ENCODE data around the gene LRP5. TPM values are rescaled to one million over a fixed set of nuclear protein-coding genes. Genes with fewer than 3 reads are reported as not detected.

Gene LRP5
- polyA plus RNA-seq, 4 donors = 39.7 to 122 (median 78.4) TPM

- peak; percentile 22 to 94 for DNase-seq
- H3K4me1 ChIP-seq (ENCODE audit: control insufficient read depth in 3 of 3, insufficient read depth in 2 of 3, low read depth in 1 of 3, low read length in 2 of 3) = no peaks in the 10 kb centered on the region
- H3K27me3 ChIP-seq (ENCODE audit: control insufficient read depth in 3 of 3, insufficient read depth in 3 of 3, low read length in 3 of 3) = no peaks in the 10 kb centered on the region
- 38 to 58% (median 51%) methylated on average over 26 to 27 of the region's 27 CpGs for WGBS, 3 donors
- peaks cover 0 to 9% of the 10 kb centered on the region in 2 donors for H3K9me3 ChIP-seq (ENCODE audit: control insufficient read depth in 2 of 2, insufficient read depth in 1 of 2, low read depth in 1 of 2, low read length in 1 of 2)
- peak overlapping the region; percentile 30 to 82 (median 42) for H3K27ac ChIP-seq (ENCODE audit: low read depth in 1 of 3, low read length in 2 of 3)
- H3K36me3 ChIP-seq (ENCODE audit: control insufficient read depth in 3 of 3, insufficient read depth in 2 of 3, low read depth in 1 of 3, low read length in 3 of 3) = peaks cover 4 to 91% (median 11%) of the 10 kb centered on the region in 3 donors
- FAIRE-seq = no peak
- H3K4me3 ChIP-seq (ENCODE audit: low read depth in 1 of 3, low read length in 3 of 3) = peak overlapping the region in 1 of 3 donors; percentile 25
Observed at GRCh38 chr11:68354148-68354872, 41.9 kb downstream of the LRP5 start.

DNA sequence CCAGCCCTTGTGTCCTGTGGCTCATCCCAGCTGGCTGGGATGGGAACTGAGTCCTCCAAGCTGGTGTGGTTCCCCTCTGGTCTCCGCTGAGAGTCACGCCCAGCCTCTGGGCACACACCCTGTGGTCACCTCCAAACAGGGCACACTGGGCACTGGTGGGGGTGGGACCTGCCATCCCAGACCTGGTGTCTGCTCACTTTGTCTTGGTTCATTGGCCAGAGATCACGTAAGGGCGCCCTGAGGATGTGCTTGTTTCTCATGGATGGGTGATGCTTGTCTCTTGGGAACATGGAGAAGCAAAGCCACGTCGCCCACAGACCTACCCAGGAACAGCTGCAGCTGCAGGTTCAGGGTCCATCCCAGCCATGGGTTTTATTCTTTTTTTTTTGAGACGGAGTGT is 43.1 kb downstream of the LRP5 start:
- FAIRE-seq = no peak
- 77 to 83% (median 80%) methylated on average over 7 of the region's 7 CpGs for WGBS, 3 donors
- H3K4me1 ChIP-seq (ENCODE audit: control insufficient read depth in 3 of 3, insufficient read depth in 2 of 3, low read depth in 1 of 3, low read length in 2 of 3) = no peaks in the 10 kb centered on the region
- H3K9me3 ChIP-seq (ENCODE audit: control insufficient read depth in 2 of 2, insufficient read depth in 1 of 2, low read depth in 1 of 2, low read length in 1 of 2) = peaks cover 0 to 9% of the 10 kb centered on the region in 2 donors
- H3K36me3 ChIP-seq (ENCODE audit: control insufficient read depth in 3 of 3, insufficient read depth in 2 of 3, low read depth in 1 of 3, low read length in 3 of 3) = peaks cover 4 to 91% (median 11%) of the 10 kb centered on the region in 3 donors
- H3K27ac ChIP-seq (ENCODE audit: low read depth in 1 of 3, low read length in 2 of 3) = peak overlapping the region in 1 of 3 donors; percentile 82
- H3K27me3 ChIP-seq (ENCODE audit: control insufficient read depth in 3 of 3, insufficient read depth in 3 of 3, low read length in 3 of 3) = no peaks in the 10 kb centered on the region
- no peak for DNase-seq
- H3K4me3 ChIP-seq (ENCODE audit: low read depth in 1 of 3, low read length in 3 of 3) = no peak overlapping the region

DNA sequence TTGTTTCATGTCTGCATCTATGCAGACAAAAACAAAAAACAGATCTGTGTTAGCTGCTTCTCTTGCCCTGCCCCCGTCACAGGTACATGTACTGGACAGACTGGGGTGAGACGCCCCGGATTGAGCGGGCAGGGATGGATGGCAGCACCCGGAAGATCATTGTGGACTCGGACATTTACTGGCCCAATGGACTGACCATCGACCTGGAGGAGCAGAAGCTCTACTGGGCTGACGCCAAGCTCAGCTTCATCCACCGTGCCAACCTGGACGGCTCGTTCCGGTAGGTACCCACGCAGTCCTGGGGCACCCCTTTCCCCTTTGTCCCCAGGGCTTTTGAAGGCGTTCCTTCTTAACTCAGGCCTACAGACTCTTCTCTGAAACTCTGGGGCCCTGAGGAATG is 45.2 kb downstream of the LRP5 start:
- FAIRE-seq = no peak
- H3K4me1 ChIP-seq (ENCODE audit: control insufficient read depth in 3 of 3, insufficient read depth in 2 of 3, low read depth in 1 of 3, low read length in 2 of 3) = no peaks in the 10 kb centered on the region

GRCh38 chr11:68358416-68358815 is 46.0 kb downstream of the LRP5 start:
- FAIRE-seq (no peak), DNase-seq (no peak)
- Histone ChIP-seq H3K36me3 (ENCODE audit: control insufficient read depth in 3 of 3, insufficient read depth in 2 of 3, low read depth in 1 of 3, low read length in 3 of 3) (peaks cover 6 to 83% (median 11%) of the 10 kb centered on the region in 3 donors), H3K27me3 (ENCODE audit: control insufficient read depth in 3 of 3, insufficient read depth in 3 of 3, low read length in 3 of 3) (no peaks in the 10 kb centered on the region), H3K4me1 (ENCODE audit: control insufficient read depth in 3 of 3, insufficient read depth in 2 of 3, low read depth in 1 of 3, low read length in 2 of 3) (no peaks in the 10 kb centered on the region), H3K27ac (ENCODE audit: low read depth in 1 of 3, low read length in 2 of 3) (no peak overlapping the region), H3K4me3 (ENCODE audit: low read depth in 1 of 3, low read length in 3 of 3) (no peak overlapping the region), H3K9me3 (ENCODE audit: control insufficient read depth in 2 of 2, insufficient read depth in 1 of 2, low read depth in 1 of 2, low read length in 1 of 2) (peaks cover 0 to 13% of the 10 kb centered on the region in 2 donors)
- WGBS, 3 donors = 77 to 93% (median 82%) methylated on average over 6 of the region's 6 CpGs

More for the DNA sequence above, 45.2 kb downstream of the LRP5 start:
- no peak for DNase-seq
- Histone ChIP-seq H3K4me3 (ENCODE audit: low read depth in 1 of 3, low read length in 3 of 3) (no peak overlapping the region), H3K27me3 (ENCODE audit: control insufficient read depth in 3 of 3, insufficient read depth in 3 of 3, low read length in 3 of 3) (no peaks in the 10 kb centered on the region), H3K27ac (ENCODE audit: low read depth in 1 of 3, low read length in 2 of 3) (no peak overlapping the region), H3K36me3 (ENCODE audit: control insufficient read depth in 3 of 3, insufficient read depth in 2 of 3, low read depth in 1 of 3, low read length in 3 of 3) (peaks cover 6 to 84% (median 11%) of the 10 kb centered on the region in 3 donors), H3K9me3 (ENCODE audit: control insufficient read depth in 2 of 2, insufficient read depth in 1 of 2, low read depth in 1 of 2, low read length in 1 of 2) (peaks cover 0 to 13% of the 10 kb centered on the region in 2 donors)
- WGBS, 3 donors = 88 to 93% (median 90%) methylated on average over 14 of the region's 14 CpGs

- peaks cover 11 to 83% (median 11%) of the 10 kb centered on the region in 3 donors for H3K36me3 ChIP-seq (ENCODE audit: control insufficient read depth in 3 of 3, insufficient read depth in 2 of 3, low read depth in 1 of 3, low read length in 3 of 3)
- DNase-seq (no peak), FAIRE-seq (no peak)
- H3K4me3 ChIP-seq (ENCODE audit: low read depth in 1 of 3, low read length in 3 of 3) = no peak overlapping the region
- no peaks in the 10 kb centered on the region for H3K27me3 ChIP-seq (ENCODE audit: control insufficient read depth in 3 of 3, insufficient read depth in 3 of 3, low read length in 3 of 3)
- 97 to 98% (median 98%) methylated on average over 8 of the region's 8 CpGs for WGBS, 3 donors
- no peaks in the 10 kb centered on the region for H3K4me1 ChIP-seq (ENCODE audit: control insufficient read depth in 3 of 3, insufficient read depth in 2 of 3, low read depth in 1 of 3, low read length in 2 of 3)
- peaks cover 0 to 13% of the 10 kb centered on the region in 2 donors for H3K9me3 ChIP-seq (ENCODE audit: control insufficient read depth in 2 of 2, insufficient read depth in 1 of 2, low read depth in 1 of 2, low read length in 1 of 2)
- H3K27ac ChIP-seq (ENCODE audit: low read depth in 1 of 3, low read length in 2 of 3) = no peak overlapping the region
Observed at GRCh38 chr11:68361702-68362101, 49.3 kb downstream of the LRP5 start.

DNA sequence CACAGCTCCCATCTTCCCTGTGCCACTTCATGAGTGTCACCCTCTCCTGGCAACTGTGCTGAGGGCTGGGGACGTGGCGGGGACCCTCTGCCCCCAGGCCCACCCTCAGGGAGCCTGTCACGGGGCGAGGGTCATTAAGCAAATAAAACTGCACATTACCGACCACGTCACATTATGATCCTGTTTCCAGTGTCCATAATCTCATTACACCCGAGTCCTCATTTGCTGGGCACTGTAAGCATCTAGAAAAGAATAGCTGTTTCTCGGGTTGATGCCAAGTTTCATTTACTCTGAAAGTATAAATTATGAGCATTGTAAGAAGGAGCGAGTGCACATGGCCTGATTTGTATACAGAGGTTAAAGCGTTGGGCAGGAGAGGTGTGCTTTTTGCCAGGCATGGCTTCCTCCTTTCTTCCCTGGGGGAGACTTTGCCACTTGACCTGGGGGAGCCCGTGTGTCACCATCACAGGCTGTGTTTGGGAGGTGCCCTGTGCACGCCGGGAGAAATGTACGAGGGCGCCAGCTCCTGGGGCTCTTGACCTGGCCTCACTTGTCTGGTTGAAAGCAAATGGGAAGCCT is 50.5 kb downstream of the LRP5 start:
- H3K36me3 ChIP-seq (ENCODE audit: control insufficient read depth in 3 of 3, insufficient read depth in 2 of 3, low read depth in 1 of 3, low read length in 3 of 3) = peaks cover 8 to 89% (median 11%) of the 10 kb centered on the region in 3 donors
- FAIRE-seq (no peak), DNase-seq (no peak)
- H3K4me3 ChIP-seq (ENCODE audit: low read depth in 1 of 3, low read length in 3 of 3) = no peak overlapping the region
- H3K9me3 ChIP-seq (ENCODE audit: control insufficient read depth in 2 of 2, insufficient read depth in 1 of 2, low read depth in 1 of 2, low read length in 1 of 2) = peaks cover 0 to 13% of the 10 kb centered on the region in 2 donors
- H3K27me3 ChIP-seq (ENCODE audit: control insufficient read depth in 3 of 3, insufficient read depth in 3 of 3, low read length in 3 of 3) = no peaks in the 10 kb centered on the region
- no peak overlapping the region for H3K27ac ChIP-seq (ENCODE audit: low read depth in 1 of 3, low read length in 2 of 3)
- H3K4me1 ChIP-seq (ENCODE audit: control insufficient read depth in 3 of 3, insufficient read depth in 2 of 3, low read depth in 1 of 3, low read length in 2 of 3) = no peaks in the 10 kb centered on the region
- 85 to 91% (median 87%) methylated on average over 15 of the region's 15 CpGs for WGBS, 3 donors

- H3K9me3 ChIP-seq (ENCODE audit: control insufficient read depth in 2 of 2, insufficient read depth in 1 of 2, low read depth in 1 of 2, low read length in 1 of 2) = peaks cover 0 to 9% of the 10 kb centered on the region in 2 donors
- H3K27ac ChIP-seq (ENCODE audit: low read depth in 1 of 3, low read length in 2 of 3) = no peak overlapping the region
- 88 to 90% (median 89%) methylated on average over 3 to 20 of the region's 20 CpGs for WGBS, 3 donors
Observed at GRCh38 chr11:68363776-68364175, 51.4 kb downstream of the LRP5 start.

GRCh38 chr11:68364581-68364980 is 52.2 kb downstream of the LRP5 start:
- WGBS, 3 donors = 64 to 81% (median 77%) methylated on average over 6 of the region's 6 CpGs
- Histone ChIP-seq H3K4me1 (ENCODE audit: control insufficient read depth in 3 of 3, insufficient read depth in 2 of 3, low read depth in 1 of 3, low read length in 2 of 3) (no peaks in the 10 kb centered on the region), H3K9me3 (ENCODE audit: control insufficient read depth in 2 of 2, insufficient read depth in 1 of 2, low read depth in 1 of 2, low read length in 1 of 2) (peaks cover 0 to 4% of the 10 kb centered on the region in 2 donors), H3K36me3 (ENCODE audit: control insufficient read depth in 3 of 3, insufficient read depth in 2 of 3, low read depth in 1 of 3, low read length in 3 of 3) (peaks cover 4 to 89% (median 11%) of the 10 kb centered on the region in 3 donors), H3K27ac (ENCODE audit: low read depth in 1 of 3, low read length in 2 of 3) (no peak overlapping the region), H3K27me3 (ENCODE audit: control insufficient read depth in 3 of 3, insufficient read depth in 3 of 3, low read length in 3 of 3) (no peaks in the 10 kb centered on the region), H3K4me3 (ENCODE audit: low read depth in 1 of 3, low read length in 3 of 3) (no peak overlapping the region)
- DNase-seq (peak in 1 of 2 donors; percentile 40), FAIRE-seq (no peak)

More at GRCh38 chr11:68363776-68364175, 51.4 kb downstream of the LRP5 start:
- Histone ChIP-seq H3K27me3 (ENCODE audit: control insufficient read depth in 3 of 3, insufficient read depth in 3 of 3, low read length in 3 of 3) (no peaks in the 10 kb centered on the region), H3K4me1 (ENCODE audit: control insufficient read depth in 3 of 3, insufficient read depth in 2 of 3, low read depth in 1 of 3, low read length in 2 of 3) (no peaks in the 10 kb centered on the region), H3K36me3 (ENCODE audit: control insufficient read depth in 3 of 3, insufficient read depth in 2 of 3, low read depth in 1 of 3, low read length in 3 of 3) (peaks cover 10 to 89% (median 11%) of the 10 kb centered on the region in 3 donors), H3K4me3 (ENCODE audit: low read depth in 1 of 3, low read length in 3 of 3) (no peak overlapping the region)
- FAIRE-seq (no peak), DNase-seq (no peak)
